IMR-90 (cell line): Measurements from ENCODE around the gene MAML2. TPM values are rescaled to one million over a fixed set of nuclear protein-coding genes. Genes with fewer than 3 reads are reported as not detected.

Source experiments
- ATAC-seq: fragments of 200-7000 bp; cut with Tn5 transposase; 2 replicates; pipeline ENCODE4 v1.9.1; 2020; ENCODE audit warnings: low read depth, mild to moderate bottlenecking, moderate library complexity
- BruUV-seq: library from RNA; stranded (reverse); fragments of 400-500 nt; replicated peaks from 2 replicates; lab custom pipeline; 2021; lab: Mats Ljungman, UMichigan
- CTCF ChIA-PET: fragments of 300-600 bp; formaldehyde crosslinking; extraction: SDS; loops from one replicate; lab custom pipeline; 2021; ENCODE audit warnings: antibody characterized with exemption; lab: Yijun Ruan, JAX
- POLR2A ChIA-PET: fragments of 300-600 bp; sonication (Branson Sonifier 250); formaldehyde crosslinking; loops from one replicate; lab custom pipeline; 2022; ENCODE audit warnings: antibody characterized with exemption; ENCODE audit not compliant: unreplicated experiment; lab: Charles Lee
- DNase-seq: peaks from one replicate; pipeline ENCODE4 v3.0.0; 2013
- H2AFZ ChIP-seq: replicated peaks from 2 replicates; pipeline ENCODE3; 2013; ENCODE audit warnings: low read length, mild to moderate bottlenecking; ENCODE audit not compliant: poor library complexity
- H2AK5ac ChIP-seq: 2 replicates; pipeline ENCODE4 v1.6.1; 2013; ENCODE audit warnings: low read depth, low read length, inconsistent platforms
- H2AK9ac ChIP-seq: replicated peaks from 2 replicates; pipeline ENCODE3; 2013; ENCODE audit warnings: mild to moderate bottlenecking, low read depth, low read length, moderate library complexity; ENCODE audit not compliant: poor library complexity
- H2BK120ac ChIP-seq: 2 replicates; pipeline ENCODE4 v1.6.1; 2013; ENCODE audit warnings: low read depth, low read length, inconsistent platforms
- H2BK15ac ChIP-seq: 3 replicates; pipeline ENCODE4 v1.6.1; 2013; ENCODE audit warnings: low read depth, low read length, inconsistent platforms
- H2BK20ac ChIP-seq: 2 replicates; pipeline ENCODE4 v1.6.1; 2013; ENCODE audit warnings: low read depth, mild to moderate bottlenecking, inconsistent platforms, low read length, moderate library complexity
- H2BK5ac ChIP-seq: 2 replicates; pipeline ENCODE4 v1.6.1; 2013; ENCODE audit warnings: mild to moderate bottlenecking, low read depth, low read length, inconsistent platforms; ENCODE audit not compliant: poor library complexity, severe bottlenecking
- H3K14ac ChIP-seq: replicated peaks from 2 replicates; pipeline ENCODE4 v1.6.1; 2013; ENCODE audit warnings: low read depth, low read length, inconsistent platforms
- H3K18ac ChIP-seq: 2 replicates; pipeline ENCODE4 v1.6.1; 2013; ENCODE audit warnings: low read depth, low read length, control low read depth
- H3K23ac ChIP-seq: 2 replicates; pipeline ENCODE4 v1.6.1; 2013; ENCODE audit warnings: low read depth, low read length, inconsistent platforms
- H3K27ac ChIP-seq: 2 replicates; pipeline ENCODE4 v1.5.1; 2013; ENCODE audit warnings: mild to moderate bottlenecking, control low read depth, low read length; ENCODE audit not compliant: insufficient read depth
- H3K27me3 ChIP-seq: 2 replicates; pipeline ENCODE4 v1.6.1; 2013; ENCODE audit warnings: low read length; ENCODE audit not compliant: control insufficient read depth, insufficient read depth
- H3K36me3 ChIP-seq: 2 replicates; pipeline ENCODE4 v1.6.1; 2013; ENCODE audit warnings: low read length, mixed read lengths; ENCODE audit not compliant: control insufficient read depth, insufficient read depth
- H3K4ac ChIP-seq: 2 replicates; pipeline ENCODE4 v1.6.1; 2013; ENCODE audit warnings: low read depth, low read length, inconsistent platforms
- H3K4me1 ChIP-seq: 2 replicates; pipeline ENCODE4 v1.6.1; 2013; ENCODE audit warnings: low read length, mixed read lengths; ENCODE audit not compliant: control insufficient read depth, insufficient read depth
- H3K4me2 ChIP-seq: 2 replicates; pipeline ENCODE4 v1.6.1; 2013; ENCODE audit warnings: low read depth, mild to moderate bottlenecking, control low read depth, low read length, moderate library complexity
- H3K4me3 ChIP-seq: 2 replicates; pipeline ENCODE4 v1.5.1; 2013; ENCODE audit warnings: low read depth, mild to moderate bottlenecking, control low read depth, low read length, moderate library complexity; ENCODE audit not compliant: insufficient read depth
- H3K56ac ChIP-seq: 2 replicates; pipeline ENCODE4 v1.6.1; 2013; ENCODE audit warnings: low read length, inconsistent platforms; ENCODE audit not compliant: insufficient read depth; ENCODE audit errors: extremely low read depth
- H3K79me1 ChIP-seq, 2 experiments: 2 replicates each; pipeline ENCODE4 v1.6.1; 2013; ENCODE audit warnings: low read length in 2 of 2, inconsistent platforms in 1 of 2, low read depth in 1 of 2
- H3K9ac ChIP-seq: 2 replicates; pipeline ENCODE4 v1.6.1; 2013; ENCODE audit warnings: low read depth, low read length, control low read depth
- H3K9me1 ChIP-seq: 2 replicates; pipeline ENCODE4 v1.6.1; 2013; ENCODE audit warnings: low read length, inconsistent platforms; ENCODE audit not compliant: insufficient read depth
- H3K9me3 ChIP-seq: 2 replicates; pipeline ENCODE4 v1.6.1; 2013; ENCODE audit warnings: low read length; ENCODE audit not compliant: control insufficient read depth, insufficient read depth
- H4K20me1 ChIP-seq: 2 replicates; pipeline ENCODE4 v1.6.1; 2013; ENCODE audit warnings: low read length, inconsistent platforms; ENCODE audit not compliant: insufficient read depth
- H4K5ac ChIP-seq: 2 replicates; pipeline ENCODE4 v1.6.1; 2013; ENCODE audit warnings: mild to moderate bottlenecking, low read depth, low read length, control low read depth
- H4K8ac ChIP-seq, 2 experiments: 2 replicates each; pipeline ENCODE4 v1.6.1; 2013; ENCODE audit warnings: low read depth in 2 of 2, low read length in 2 of 2, control low read depth in 1 of 2, inconsistent platforms in 1 of 2
- H4K91ac ChIP-seq: 2 replicates; pipeline ENCODE4 v1.6.1; 2013; ENCODE audit warnings: low read depth, low read length, inconsistent platforms; ENCODE audit not compliant: insufficient read depth
- MAZ ChIP-seq: IDR thresholded peaks from 2 replicates; pipeline ENCODE4 v1.6.1; 2012; ENCODE audit warnings: low read depth, mild to moderate bottlenecking, low read length, improper control_type of control experiment, moderate library complexity, borderline replicate concordance
- RFX5 ChIP-seq: IDR thresholded peaks from 2 replicates; pipeline ENCODE4 v1.8.0; 2012; ENCODE audit warnings: low read depth, mild to moderate bottlenecking, low read length, moderate library complexity
- WGBS, 2 experiments: methylation state at CpG; one replicate each; pipeline versions ENCODE4 v1.1.5 to v1.1.7; 2013; ENCODE audit warnings: missing lambda C conversion rate in 2 of 2; ENCODE audit not compliant: insufficient read length in 1 of 2; ENCODE audit errors: extremely low coverage in 2 of 2; 5-methylcytosine and 5-hydroxymethylcytosine counted together
- dilution Hi-C: fragments of 300-500 bp; cut with HindIII; formaldehyde crosslinking; loops from one replicate; pipeline ENCODE4 v1.14.3; 2018; ENCODE audit warnings: low sequenced_read_pairs; ENCODE audit not compliant: unreplicated experiment
- in situ Hi-C: fragments of 300-500 bp; cut with MboI; formaldehyde crosslinking; loops from 3 replicates; pipeline ENCODE4 v1.14.3; 2019; ENCODE audit warnings: low sequenced_read_pairs, inconsistent platforms, mixed read lengths
- intact Hi-C: fragments of 100-400 bp; cut with micrococcal nuclease; formaldehyde crosslinking; loops from 2 replicates; pipeline ENCODE4 v1.10.0; 2022
- polyA plus RNA-seq, 3 experiments: library from polyadenylated mRNA; depleted of rRNA; stranded (reverse); fragments of >200 nt; gene quantifications; 2 replicates each; pipeline ENCODE4 v1.2.3, GENCODE V29; 2012; ENCODE audit warnings: low replicate concordance in 1 of 3
- total RNA-seq: library from RNA; depleted of rRNA; stranded (reverse); fragments of >200 nt; gene quantifications from 2 replicates; pipeline ENCODE4 v1.2.3, GENCODE V29; 2012

MAML2 gene
- total and polyA plus RNA-seq, 2 of the 4 experiments (the other 2 are of a cell fraction) = 15.0 to 19.5 TPM

GRCh38 chr11:96388891-96389719 lies 46.1 kb upstream of the MAML2 start:
- in situ Hi-C loops = no loop called here
- H3K9me3 ChIP-seq = no peaks in the 10 kb centered on the region; the same call in 1 of the 2 replicates
- ChIA-PET POLR2A (interaction anchor here (0.6 to 0.7 kb wide), 3 partner anchors 152 to 1524 kb away, joined by 3 read pairs; no protein-coding TSS in a partner anchor), CTCF (interaction anchor here (2.0 kb wide), 1 partner anchor 46 kb away, joined by 6 read pairs; the partner anchor contains the start of gene MAML2)
- 0 out of 2 replicates have a peak overlapping the region, but pooled peaks have one; percentile 31 for H4K91ac ChIP-seq
- peak overlapping the region; percentile 34 for H3K18ac ChIP-seq
- BruUV-seq = TSS peak; percentile 40
- H3K79me1 ChIP-seq = peaks cover 34 to 51% of the 10 kb centered on the region in 2 experiments
- no CpG with 5 or more reads among the region's 30 CpGs for WGBS, 2 experiments
- H3K27ac ChIP-seq = peak overlapping the region; percentile 74
- dilution Hi-C loops = no loop called here
- H4K5ac ChIP-seq = peak overlapping the region; percentile 28; the same call in 1 of the 2 replicates
- H2BK5ac ChIP-seq = peak overlapping the region; percentile 4
- H2BK120ac ChIP-seq = 0 out of 2 replicates have a peak overlapping the region, but pooled peaks have one; percentile 20
- H3K4me1 ChIP-seq = no peaks in the 10 kb centered on the region; the same call in 1 of the 2 replicates
- H4K8ac ChIP-seq = peak overlapping the region; percentile 1 to 44; a peak in 1 of 4 replicates
- ATAC-seq = peak; percentile 55
- peak overlapping the region; percentile 86 for H3K56ac ChIP-seq
- H3K9ac ChIP-seq = peak overlapping the region; percentile 56
- H4K20me1 ChIP-seq = no peaks in the 10 kb centered on the region
- H2BK20ac ChIP-seq = no peak overlapping the region
- peak overlapping the region; percentile 64 for H3K4ac ChIP-seq
- peak overlapping the region; percentile 92 for H3K4me3 ChIP-seq
- peak overlapping the region; percentile 10 for H3K14ac ChIP-seq
- H3K36me3 ChIP-seq = no peaks in the 10 kb centered on the region; the same call in 1 of the 2 replicates
- peak overlapping the region; percentile 61 for H3K23ac ChIP-seq
- H3K27me3 ChIP-seq = no peaks in the 10 kb centered on the region
- peak overlapping the region; percentile 73 for H2AK9ac ChIP-seq
- H2BK15ac ChIP-seq = no peak overlapping the region
- 0 out of 2 replicates have a peak, but pooled peaks cover 2% of the 10 kb centered on the region for H3K9me1 ChIP-seq
- H2AFZ ChIP-seq = peak overlapping the region; percentile 90
- H2AK5ac ChIP-seq = peak overlapping the region; percentile 53; the same call in 1 of the 2 replicates
- intact Hi-C loops = loop anchor here (1.0 kb wide), 1 partner anchor 334 kb away; no protein-coding TSS in a partner anchor
- TF ChIP-seq MAZ (0 out of 2 replicates have a peak, but pooled peaks have one; percentile 39), RFX5 (no peak)
- DNase-seq = no peak
- peak overlapping the region; percentile 73 for H3K4me2 ChIP-seq
